A549 treated with ZK216348 at 1 μM for 4 hours (cell line): Measurements from ENCODE around the gene TSPAN12. TPM values are rescaled to one million over a fixed set of nuclear protein-coding genes. Genes with fewer than 3 reads are reported as not detected.

ENCODE experiments used
- total RNA-seq: library from RNA; stranded (reverse); fragments of 200-300 nt; extraction: Qiagen RNA extraction; gene quantifications from 5 replicates; pipeline ENCODE4 v1.2.3, GENCODE V29; 2022; ENCODE audit warnings: low read depth

The TSPAN12 gene, protein sequence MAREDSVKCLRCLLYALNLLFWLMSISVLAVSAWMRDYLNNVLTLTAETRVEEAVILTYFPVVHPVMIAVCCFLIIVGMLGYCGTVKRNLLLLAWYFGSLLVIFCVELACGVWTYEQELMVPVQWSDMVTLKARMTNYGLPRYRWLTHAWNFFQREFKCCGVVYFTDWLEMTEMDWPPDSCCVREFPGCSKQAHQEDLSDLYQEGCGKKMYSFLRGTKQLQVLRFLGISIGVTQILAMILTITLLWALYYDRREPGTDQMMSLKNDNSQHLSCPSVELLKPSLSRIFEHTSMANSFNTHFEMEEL
- 0.52 to 1.1 TPM (median 0.91 TPM) in 5 replicates for total RNA-seq

DNA sequence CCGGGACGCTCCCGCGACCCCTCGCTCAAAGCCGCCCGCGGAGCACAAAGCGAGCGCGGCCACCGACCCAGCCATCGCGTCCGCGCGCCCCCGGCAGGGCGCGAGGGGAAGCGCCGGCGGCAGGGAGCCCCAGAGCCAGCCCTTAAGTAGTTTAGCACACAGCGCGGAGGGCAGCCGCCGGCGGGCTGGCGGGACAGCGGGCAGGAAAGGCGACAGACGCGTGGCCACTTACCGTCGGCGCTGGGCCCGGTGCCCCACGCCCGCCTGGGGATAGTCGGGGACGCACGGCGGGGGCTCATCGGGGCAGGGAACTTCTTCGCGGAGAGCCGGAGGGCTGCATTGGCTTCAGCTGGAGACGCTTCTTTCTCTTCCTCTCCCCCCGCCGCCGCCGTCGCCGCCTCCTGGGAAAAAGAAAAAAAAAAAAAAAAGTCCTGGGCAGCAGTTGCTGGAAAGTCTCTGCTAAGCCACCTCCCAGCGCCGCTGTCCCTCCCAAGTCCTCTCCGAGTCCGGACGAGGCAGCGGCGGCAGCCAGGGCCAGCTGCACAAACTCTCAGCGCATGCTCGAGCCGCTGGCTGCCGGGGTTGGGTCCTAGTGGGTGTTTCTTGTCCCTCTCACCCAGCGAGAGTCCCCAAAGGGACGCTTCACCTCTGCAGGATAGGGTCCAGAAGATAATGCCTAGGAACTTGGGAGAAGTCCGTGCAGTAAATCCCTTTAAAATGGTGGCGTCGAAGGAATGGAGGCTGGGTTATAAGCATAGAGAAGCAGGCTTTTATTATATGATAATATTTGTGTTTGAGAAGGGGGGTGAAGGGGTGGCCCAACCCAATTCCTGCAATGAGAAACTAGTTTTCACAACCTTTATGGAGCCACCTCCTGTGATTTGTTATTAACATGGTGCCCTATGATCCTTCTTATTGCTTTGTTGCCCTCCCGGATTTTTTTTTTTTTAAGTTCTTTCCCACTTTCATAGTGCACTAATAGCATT lies at the start of gene TSPAN12:
TSS of gene TSPAN12 (minus strand) at position 557 of the 986 bp plus-strand sequence. CDS start 1,381 bp downstream, outside the sequence.

Other genes starting within 250 kb of the TSPAN12 start
- gene ING3, start 92.6 kb upstream of the TSPAN12 start, total RNA-seq, result 4.5 to 7.1 TPM (median 5.4 TPM) in 5 replicates
- gene CPED1, start 130.6 kb upstream of the TSPAN12 start, total RNA-seq, result not detected in 5 replicates